ENCODE data around the gene RETREG1.

GRCh38 chr5:16480821-16481538 lies 135.8 kb downstream of the RETREG1 start:
- TF ChIP-seq USF1 (IDR thresholded peaks at IDR 0.05; ENCODE audit: borderline replicate concordance, low read depth) (no peak), EP300 (IDR thresholded peaks at IDR 0.05; ENCODE audit: borderline replicate concordance in 1 of 2, low read depth in 1 of 2, low read length in 1 of 2) (no peak), SIN3A (IDR thresholded peaks at IDR 0.05; ENCODE audit: borderline replicate concordance, low read depth, low read length) (no peak), CHD2 (IDR thresholded peaks at IDR 0.05; ENCODE audit: low read length, partially characterized antibody) (no peak), TAF1 (IDR thresholded peaks at IDR 0.05; ENCODE audit: borderline replicate concordance, low read depth, low read length) (no peak), NFIC (IDR thresholded peaks at IDR 0.05; ENCODE audit: borderline replicate concordance) (no peak), SMC3 (IDR thresholded peaks at IDR 0.05; ENCODE audit: low read depth, low read length) (no peak), YY1 (IDR thresholded peaks at IDR 0.05; ENCODE audit: low read depth) (no peak), GATA2 (CRISPR knock-in tag; IDR thresholded peaks at IDR 0.05) (no peak)
- TF ChIP-seq, protein P1, sequence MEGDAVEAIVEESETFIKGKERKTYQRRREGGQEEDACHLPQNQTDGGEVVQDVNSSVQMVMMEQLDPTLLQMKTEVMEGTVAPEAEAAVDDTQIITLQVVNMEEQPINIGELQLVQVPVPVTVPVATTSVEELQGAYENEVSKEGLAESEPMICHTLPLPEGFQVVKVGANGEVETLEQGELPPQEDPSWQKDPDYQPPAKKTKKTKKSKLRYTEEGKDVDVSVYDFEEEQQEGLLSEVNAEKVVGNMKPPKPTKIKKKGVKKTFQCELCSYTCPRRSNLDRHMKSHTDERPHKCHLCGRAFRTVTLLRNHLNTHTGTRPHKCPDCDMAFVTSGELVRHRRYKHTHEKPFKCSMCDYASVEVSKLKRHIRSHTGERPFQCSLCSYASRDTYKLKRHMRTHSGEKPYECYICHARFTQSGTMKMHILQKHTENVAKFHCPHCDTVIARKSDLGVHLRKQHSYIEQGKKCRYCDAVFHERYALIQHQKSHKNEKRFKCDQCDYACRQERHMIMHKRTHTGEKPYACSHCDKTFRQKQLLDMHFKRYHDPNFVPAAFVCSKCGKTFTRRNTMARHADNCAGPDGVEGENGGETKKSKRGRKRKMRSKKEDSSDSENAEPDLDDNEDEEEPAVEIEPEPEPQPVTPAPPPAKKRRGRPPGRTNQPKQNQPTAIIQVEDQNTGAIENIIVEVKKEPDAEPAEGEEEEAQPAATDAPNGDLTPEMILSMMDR (IDR thresholded peaks at IDR 0.05) = no peak

All from SK-N-SH (cell line).